ENCODE measurements around the gene SFTPB.

Gene SFTPB

DNA sequence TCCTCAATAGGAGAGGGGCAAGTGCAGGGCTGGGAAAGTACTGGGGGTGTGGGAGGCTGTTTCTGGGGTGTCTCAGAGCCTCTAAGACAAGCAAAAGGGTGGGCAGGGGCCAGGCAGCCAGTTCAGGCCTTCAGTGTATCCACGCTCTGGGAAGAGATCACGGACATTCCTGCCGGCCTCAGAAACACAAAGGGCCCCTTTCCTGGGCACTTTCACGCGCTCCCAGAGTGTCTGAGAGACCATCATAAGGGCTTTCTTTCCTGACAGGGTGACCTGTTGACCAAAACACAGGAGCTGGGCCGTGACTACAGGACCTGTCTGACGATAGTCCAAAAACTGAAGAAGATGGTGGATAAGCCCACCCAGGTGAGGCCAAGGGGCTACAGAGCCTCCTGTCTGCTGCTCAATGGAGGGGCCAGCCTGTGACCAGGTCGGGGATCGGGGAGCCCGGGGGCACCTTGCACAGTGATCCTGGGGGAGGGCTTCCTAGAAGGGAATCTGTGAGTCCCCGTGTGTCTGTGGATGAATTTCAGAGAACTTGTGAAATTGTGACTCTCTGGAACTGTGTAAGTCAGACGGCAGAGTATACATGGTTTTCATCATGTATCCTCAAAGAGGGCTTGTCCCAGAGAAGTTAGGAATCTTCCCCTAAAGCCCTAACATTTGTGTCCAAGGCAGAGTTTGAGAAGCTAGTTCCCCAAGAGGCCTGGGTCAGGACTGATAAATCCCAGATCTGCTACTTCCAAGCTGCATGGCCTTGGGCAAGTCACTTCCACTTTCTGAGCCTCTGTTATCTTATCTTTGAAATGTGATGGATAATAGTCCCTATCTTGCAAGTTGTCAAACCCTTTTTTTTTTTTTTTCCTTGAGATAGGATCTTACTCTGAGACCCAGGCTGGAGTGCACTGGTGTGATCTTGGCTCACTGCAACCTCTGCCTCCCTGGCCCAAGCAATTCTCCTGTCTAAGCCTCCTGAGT is 28.0 kb upstream of the SFTPB start:
- TF ChIP-seq POLR2A (IDR thresholded peaks at IDR 0.05; ENCODE audit: low read depth, low read length), result no peak
- FAIRE-seq, result no peak

DNA sequence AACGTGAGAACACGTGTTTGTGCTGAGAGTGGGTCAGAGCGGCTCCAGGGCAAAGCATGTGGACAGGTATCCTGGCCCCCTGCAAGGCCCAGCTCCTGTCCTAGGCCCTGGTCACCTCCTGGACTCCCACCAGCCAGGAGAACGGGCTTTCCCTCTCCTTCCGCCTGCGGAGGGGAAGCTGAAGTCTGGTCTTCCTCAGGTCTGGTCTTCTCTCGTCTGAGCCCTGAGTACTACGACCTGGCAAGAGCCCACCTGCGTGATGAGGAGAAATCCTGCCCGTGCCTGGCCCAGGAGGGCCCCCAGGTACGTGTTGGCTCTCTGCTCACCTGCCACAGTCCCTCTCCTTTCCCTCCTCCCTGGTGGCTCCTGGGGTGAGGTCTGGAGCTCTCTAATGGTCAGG is 27.1 kb upstream of the SFTPB start:
- FAIRE-seq, result no peak
- no peak for DNase-seq (ENCODE audit: insufficient read length, low spot score)
- TF ChIP-seq POLR2A (IDR thresholded peaks at IDR 0.05; ENCODE audit: low read depth, low read length), result no peak

More for the DNA sequence above, 28.0 kb upstream of the SFTPB start:
- no peak for DNase-seq (ENCODE audit: insufficient read length, low spot score)

DNA sequence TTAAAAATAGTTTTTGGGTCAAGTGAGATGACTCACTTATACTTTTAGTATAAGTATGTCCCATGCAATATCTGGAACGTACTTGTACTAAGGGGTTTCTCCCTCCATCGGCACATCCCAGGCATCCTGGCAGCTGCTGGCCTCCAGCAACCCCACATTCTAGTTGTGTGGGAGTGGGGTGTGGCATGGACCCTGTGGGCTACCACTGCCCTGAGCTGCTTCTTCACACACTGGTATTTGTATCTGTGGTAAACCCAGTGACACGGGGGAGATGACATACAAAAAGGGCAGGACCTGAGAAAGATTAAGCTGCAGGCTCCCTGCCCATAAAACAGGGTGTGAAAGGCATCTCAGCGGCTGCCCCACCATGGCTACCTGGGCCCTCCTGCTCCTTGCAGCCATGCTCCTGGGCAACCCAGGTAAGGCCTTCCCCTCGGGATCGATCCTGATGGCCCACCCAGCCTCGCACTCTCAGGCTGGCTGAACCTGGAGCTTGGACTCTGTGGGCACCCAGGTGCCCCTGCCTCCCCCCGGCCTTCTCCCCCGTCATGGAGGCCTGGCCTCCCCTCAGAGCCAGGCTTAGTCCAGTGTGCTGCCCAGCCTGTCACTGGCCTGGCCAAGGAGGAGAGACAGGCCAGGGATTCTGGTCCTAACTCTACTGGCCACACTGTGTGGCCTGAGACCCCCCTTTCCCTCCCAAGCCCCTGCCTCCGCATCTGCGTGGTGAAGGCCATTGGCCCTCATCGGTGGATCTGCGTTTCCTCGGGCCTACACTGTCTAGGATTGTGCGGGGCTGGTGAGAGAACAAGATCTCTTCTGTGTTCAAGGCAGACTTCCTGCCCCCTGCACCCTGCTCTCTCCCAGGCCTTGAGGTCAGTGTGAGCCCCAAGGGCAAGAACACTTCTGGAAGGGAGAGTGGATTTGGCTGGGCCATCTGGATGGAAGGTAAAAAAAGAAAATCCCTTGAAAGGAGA is 26.3 kb upstream of the SFTPB start, which contains the start of gene GNLY:
Gene GNLY, plus strand, starts transcription at position 307 of the 974 bp plus-strand sequence. Its CDS starts 61 bp downstream, at position 368.
- FAIRE-seq (no peak), DNase-seq (ENCODE audit: insufficient read length, low spot score) (no peak)
- TF ChIP-seq POLR2A (IDR thresholded peaks at IDR 0.05; ENCODE audit: low read depth, low read length), result no peak

DNA sequence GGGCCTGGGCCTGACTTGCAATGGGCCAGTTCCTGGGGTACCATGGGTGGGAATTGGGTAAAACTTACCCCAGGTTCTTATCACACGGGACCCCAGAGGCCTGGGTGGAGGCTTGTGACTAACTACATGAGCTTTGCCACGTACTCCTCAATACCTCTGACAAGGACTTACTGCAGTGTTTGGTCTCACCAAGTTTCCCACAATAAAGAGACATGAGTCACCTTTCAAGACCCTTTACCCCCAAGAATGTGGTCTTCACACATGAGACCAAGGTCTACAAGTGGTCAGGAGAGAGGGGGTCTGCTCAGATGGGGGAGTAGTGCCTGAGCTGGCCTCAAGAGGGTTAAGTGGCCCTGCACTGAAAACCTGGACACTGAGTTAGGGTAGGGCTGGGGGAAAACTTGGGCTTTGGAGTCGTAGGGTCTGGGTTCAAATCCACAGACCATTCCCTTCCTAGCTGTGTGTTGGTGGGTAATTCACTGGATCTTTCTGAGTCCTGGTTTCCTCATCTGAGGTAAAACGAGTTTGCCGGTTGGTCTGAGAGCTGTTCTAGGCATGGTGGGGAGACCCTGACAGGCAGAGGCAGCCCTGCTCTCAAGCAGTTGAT is 24.1 kb upstream of the SFTPB start:
- no peak for DNase-seq (ENCODE audit: insufficient read length, low spot score)
- no peak for FAIRE-seq
- no peak for TF ChIP-seq POLR2A (IDR thresholded peaks at IDR 0.05; ENCODE audit: low read depth, low read length)

DNA sequence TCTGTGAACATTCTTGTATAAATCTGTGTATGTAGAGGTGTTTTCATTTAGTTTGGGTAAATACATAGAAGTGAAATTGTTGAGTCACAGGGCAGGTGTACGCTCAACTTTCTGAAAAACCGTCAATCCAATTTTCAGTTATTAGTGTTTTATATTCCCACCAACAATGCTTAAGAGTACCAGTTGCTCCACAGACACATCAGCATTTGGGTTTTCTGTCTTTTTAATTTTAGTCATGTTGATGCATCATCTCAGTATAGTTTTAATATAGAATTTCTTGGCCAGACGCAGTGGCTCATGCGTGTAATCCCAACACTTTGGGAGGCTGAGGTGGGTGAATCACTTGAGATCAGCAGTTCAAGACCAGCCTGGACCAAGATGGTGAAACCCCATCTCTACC is 22.9 kb upstream of the SFTPB start:
- FAIRE-seq (no peak), DNase-seq (ENCODE audit: insufficient read length, low spot score) (no peak)
- no peak for TF ChIP-seq POLR2A (IDR thresholded peaks at IDR 0.05; ENCODE audit: low read depth, low read length)

DNA sequence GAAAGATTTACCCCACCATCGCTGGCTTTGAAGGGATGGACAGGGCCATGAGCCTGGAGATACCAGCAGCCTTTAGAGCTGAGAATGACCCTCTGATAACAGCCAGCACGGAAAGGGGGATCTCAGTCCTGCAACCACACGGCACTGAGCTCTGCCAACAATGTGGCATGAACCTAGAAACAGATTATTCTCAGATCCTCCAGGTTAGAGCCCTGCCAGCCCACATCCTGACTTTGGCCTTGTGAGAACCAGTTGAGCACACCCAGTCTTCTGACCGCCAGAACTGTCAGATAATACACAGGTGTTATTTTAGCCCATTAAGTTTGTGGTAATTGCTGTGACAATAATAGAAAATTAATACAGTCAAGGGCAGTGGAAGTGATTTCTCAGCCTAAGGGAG is 16.8 kb upstream of the SFTPB start:
- TF ChIP-seq POLR2A (IDR thresholded peaks at IDR 0.05; ENCODE audit: low read depth, low read length), result no peak
- FAIRE-seq (no peak), DNase-seq (ENCODE audit: insufficient read length, low spot score) (no peak)

DNA sequence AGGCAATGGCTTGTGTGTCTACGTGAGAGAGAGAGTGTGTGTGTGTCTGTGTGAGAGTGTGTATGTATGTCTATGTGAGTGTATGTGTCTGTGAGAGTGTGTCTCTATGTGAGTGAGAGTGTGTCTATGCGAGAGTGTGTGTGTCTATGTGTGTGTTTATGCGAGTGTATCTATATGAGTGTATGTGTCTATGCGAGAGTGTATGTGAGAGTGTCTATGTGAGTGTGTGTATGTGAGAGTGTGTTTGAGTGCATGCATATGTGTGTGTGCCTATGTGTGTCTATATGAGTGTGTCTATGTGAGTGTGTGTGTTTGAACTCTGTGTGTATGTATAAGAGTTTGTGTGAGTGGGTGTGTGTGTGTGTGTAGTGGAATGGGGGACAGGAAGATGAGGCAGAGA is 16.4 kb upstream of the SFTPB start:
- FAIRE-seq (no peak), DNase-seq (ENCODE audit: insufficient read length, low spot score) (no peak)
- TF ChIP-seq POLR2A (IDR thresholded peaks at IDR 0.05; ENCODE audit: low read depth, low read length), result no peak

DNA sequence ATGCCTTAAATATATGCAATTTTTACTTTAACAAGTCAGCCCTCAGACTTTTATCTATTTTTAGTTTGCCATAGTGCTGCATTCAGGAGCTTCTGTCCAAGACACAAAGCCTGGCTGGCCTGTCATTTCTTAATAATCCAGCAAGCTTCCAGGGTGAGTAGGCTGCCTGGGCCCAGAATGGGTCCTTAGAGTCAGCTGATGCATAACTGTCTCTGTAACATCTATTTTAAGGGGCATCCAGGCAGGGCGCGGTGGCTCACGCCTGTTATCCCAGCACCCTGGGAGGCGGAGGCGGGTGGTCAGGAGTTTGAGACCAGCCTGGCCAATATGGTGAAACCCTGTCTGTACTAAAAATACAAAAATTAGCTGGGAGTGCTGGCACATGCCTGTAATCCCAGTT is 14.4 kb upstream of the SFTPB start:
- no peak for DNase-seq (ENCODE audit: insufficient read length, low spot score)
- no peak for TF ChIP-seq POLR2A (IDR thresholded peaks at IDR 0.05; ENCODE audit: low read depth, low read length)
- FAIRE-seq, result no peak

DNA sequence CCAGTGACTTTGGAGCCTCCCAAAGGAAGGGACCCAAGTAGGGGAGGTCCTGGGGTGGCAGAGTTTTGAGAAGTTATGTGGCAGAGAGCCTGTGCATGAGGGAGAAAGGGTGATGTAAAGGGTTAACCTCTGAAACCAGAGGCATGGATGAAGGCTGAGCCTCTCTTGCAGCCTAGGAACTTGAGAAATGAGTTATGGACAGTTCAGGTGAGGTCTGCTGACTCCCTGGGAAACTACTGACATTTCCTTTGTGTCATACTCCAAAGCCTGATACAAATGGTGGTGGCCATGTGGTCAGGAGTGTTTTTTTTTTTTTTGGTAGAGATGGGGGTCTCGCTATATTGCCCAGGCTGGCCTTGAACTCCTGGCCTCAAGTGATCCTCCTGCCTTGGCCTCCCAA is 13.8 kb upstream of the SFTPB start:
- FAIRE-seq, result no peak
- no peak for DNase-seq (ENCODE audit: insufficient read length, low spot score)
- TF ChIP-seq POLR2A (IDR thresholded peaks at IDR 0.05; ENCODE audit: low read depth, low read length), result no peak

DNA sequence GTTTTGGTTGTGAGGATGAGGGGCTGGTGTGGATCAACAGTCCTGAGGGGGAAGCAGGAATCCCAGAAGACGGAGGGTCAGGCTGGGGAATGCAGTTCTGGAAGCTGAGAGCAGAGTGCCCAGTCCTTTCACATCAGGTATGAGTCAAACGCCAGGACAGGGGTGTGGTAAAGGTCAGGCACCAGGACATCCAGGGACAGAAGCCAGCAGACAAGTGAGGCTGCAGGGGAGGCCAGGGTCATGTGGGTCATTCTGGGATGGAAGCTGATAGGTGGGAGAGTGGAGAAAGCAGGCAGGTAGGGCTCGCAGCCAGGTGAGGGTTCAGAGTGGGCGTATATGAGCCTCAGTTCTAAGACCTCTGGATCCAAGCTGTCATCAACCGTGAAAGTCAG is 13.4 kb upstream of the SFTPB start:
- FAIRE-seq (no peak), DNase-seq (ENCODE audit: insufficient read length, low spot score) (no peak)
- no peak for TF ChIP-seq POLR2A (IDR thresholded peaks at IDR 0.05; ENCODE audit: low read depth, low read length)

DNA sequence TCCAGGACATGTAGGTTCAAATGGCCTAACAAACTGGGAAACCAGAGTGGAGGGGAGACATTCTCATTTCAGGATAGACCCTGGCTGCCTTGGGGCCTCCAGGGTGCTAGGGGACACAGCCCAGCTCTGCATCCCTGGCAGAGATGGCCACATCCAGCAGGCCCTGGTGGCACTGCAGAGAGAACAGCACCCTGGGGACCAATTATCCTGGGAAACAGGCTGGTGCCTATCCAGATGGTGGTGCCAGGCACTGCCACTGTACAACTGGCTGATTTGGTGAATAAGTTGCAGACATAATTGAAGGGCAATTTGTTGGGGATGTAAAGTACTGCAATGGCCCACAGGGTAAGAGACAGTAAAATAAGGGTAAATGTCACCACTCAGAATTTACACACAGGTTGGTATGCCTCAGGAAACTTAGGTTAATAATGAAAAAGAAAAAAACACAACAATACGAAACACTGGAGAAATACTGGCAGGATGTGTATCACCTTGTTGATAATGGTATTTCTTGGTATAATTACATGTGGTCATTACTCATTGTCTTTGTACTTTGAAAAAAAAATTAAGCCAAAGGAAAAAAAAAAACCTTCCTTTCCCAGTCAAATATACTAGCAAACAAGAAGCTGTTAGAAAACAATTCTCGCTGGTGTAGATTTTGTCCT is 12.8 kb upstream of the SFTPB start:
- TF ChIP-seq POLR2A (IDR thresholded peaks at IDR 0.05; ENCODE audit: low read depth, low read length), result no peak
- no peak for DNase-seq (ENCODE audit: insufficient read length, low spot score)
- FAIRE-seq, result no peak

DNA sequence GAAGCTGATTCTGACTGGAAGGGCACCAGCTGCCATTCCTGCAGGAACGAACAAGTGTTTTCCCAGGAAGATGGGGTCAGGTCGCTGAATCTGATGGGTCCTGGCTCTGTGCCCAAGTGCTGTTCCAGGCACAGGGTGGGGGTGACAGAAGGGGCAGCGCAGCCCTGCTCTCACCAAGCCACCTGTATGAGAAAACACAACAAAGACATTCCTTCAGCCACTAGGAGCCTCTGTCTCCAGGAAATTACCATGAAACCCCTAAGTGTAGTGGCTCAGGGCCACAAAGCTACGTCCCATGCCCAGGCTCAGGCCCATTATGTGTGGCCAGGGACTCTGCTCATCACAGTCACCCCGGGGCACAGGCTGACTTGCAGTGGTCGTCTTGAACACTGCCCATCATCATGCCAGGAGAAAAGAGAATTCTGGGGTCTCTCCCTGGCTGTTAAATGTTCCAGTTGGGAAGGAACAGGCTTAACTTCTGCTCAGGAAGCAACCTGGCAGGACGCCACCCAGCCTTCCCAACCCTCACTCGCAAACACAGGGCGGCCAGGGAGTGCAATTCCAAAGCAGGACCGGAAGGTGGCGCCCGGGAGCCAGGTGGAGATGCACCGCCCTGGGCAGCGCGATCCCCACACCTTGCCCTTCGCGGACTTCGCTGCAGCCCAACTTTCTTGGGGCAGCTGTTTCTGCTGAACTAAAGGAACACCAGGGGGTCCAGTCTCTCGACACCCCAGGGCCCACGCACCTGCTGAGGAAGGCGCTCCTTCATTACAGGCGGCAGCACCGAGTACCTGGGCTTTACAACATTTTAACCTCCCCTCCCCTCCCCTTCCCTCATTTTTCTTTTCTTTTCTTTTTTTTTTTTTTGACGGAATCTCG is 11.0 kb upstream of the SFTPB start:
- peak; percentile 76 for DNase-seq (ENCODE audit: insufficient read length, low spot score)
- no peak for FAIRE-seq
- TF ChIP-seq POLR2A (IDR thresholded peaks at IDR 0.05; ENCODE audit: low read depth, low read length), result no peak

Data from H54 (cell line).